Stimulated activated CD4-positive, alpha-beta T cell treated with anti-CD3 and anti-CD28 coated beads, Interleukin-4, amount 100 ng/mL, for 4 hours (primary cell): Measurements from ENCODE around the gene NCOR2.

Experiments used
- DNase-seq, 2 experiments: peaks; one replicate each; pipeline ENCODE4 v3.0.0-alpha.2; 2020

NCOR2 gene

GRCh38 chr12:124566997-124567672 is at the start of gene NCOR2:
Gene NCOR2 (minus strand): TSS chr12:124567612. CDS start chr12:124495251, 72,361 bp downstream.
- peak; percentile 55 to 62 for DNase-seq

GRCh38 chr12:124616394-124617221 is 49.2 kb upstream of the NCOR2 start:
- DNase-seq = no peak

- no peak for DNase-seq
These were observed 47.3 kb upstream of the NCOR2 start for GRCh38 chr12:124614512-124615292.

- DNase-seq = no peak
These were observed 45.8 kb upstream of the NCOR2 start for GRCh38 chr12:124613151-124613585.

- no peak for DNase-seq
These were observed 44.9 kb upstream of the NCOR2 start for GRCh38 chr12:124612410-124612680.

GRCh38 chr12:124611559-124612409 is 44.4 kb upstream of the NCOR2 start:
- no peak for DNase-seq

GRCh38 chr12:124610629-124611558 is 43.5 kb upstream of the NCOR2 start:
- no peak for DNase-seq

GRCh38 chr12:124610021-124610612 is 42.7 kb upstream of the NCOR2 start:
- DNase-seq = no peak

- peak; percentile 61 to 76 for DNase-seq
These were observed 41.9 kb upstream of the NCOR2 start for GRCh38 chr12:124609041-124609989.

GRCh38 chr12:124608450-124608870 is 41.0 kb upstream of the NCOR2 start:
- DNase-seq = no peak

GRCh38 chr12:124607681-124608425 is 40.4 kb upstream of the NCOR2 start:
- no peak for DNase-seq

GRCh38 chr12:124605883-124606774 is 38.7 kb upstream of the NCOR2 start:
- DNase-seq = no peak

GRCh38 chr12:124605150-124605882 is 37.9 kb upstream of the NCOR2 start:
- no peak for DNase-seq

GRCh38 chr12:124604264-124604680 is 36.9 kb upstream of the NCOR2 start:
- no peak for DNase-seq

- DNase-seq = no peak
These were observed 36.4 kb upstream of the NCOR2 start for GRCh38 chr12:124603831-124604251.

- DNase-seq = no peak
These were observed 35.7 kb upstream of the NCOR2 start for GRCh38 chr12:124603100-124603541.

- DNase-seq = no peak
These were observed 34.3 kb upstream of the NCOR2 start for GRCh38 chr12:124601706-124602105.
